Ishikawa (cell line): Measurements from ENCODE around the gene ZNF273.

Experiments
- CEBPB ChIP-seq: IDR thresholded peaks from 2 replicates; pipeline ENCODE4 v1.6.1; 2012
- CREB1 ChIP-seq: IDR thresholded peaks from 2 replicates; pipeline ENCODE4 v1.6.1; 2012; ENCODE audit warnings: low read depth
- EGR1 ChIP-seq: IDR thresholded peaks from 2 replicates; pipeline ENCODE4 v1.6.1; 2012
- EP300 ChIP-seq: IDR thresholded peaks from 2 replicates; pipeline ENCODE4 v1.6.1; 2012; ENCODE audit warnings: borderline replicate concordance
- FOXM1 ChIP-seq: IDR thresholded peaks from 2 replicates; pipeline ENCODE4 v1.6.1; 2012; ENCODE audit warnings: low read depth, borderline replicate concordance
- NFIC ChIP-seq: IDR thresholded peaks from 2 replicates; pipeline ENCODE4 v1.6.1; 2012
- RAD21 ChIP-seq: IDR thresholded peaks from 2 replicates; pipeline ENCODE4 v1.6.1; 2012; ENCODE audit warnings: low read depth
- REST ChIP-seq: IDR thresholded peaks from 2 replicates; pipeline ENCODE4 v1.6.1; 2012; ENCODE audit warnings: low read depth, mild to moderate bottlenecking
- TAF1 ChIP-seq: IDR thresholded peaks from 2 replicates; pipeline ENCODE4 v1.6.1; 2012; ENCODE audit warnings: low read depth, mild to moderate bottlenecking
- TCF12 ChIP-seq: IDR thresholded peaks from 2 replicates; pipeline ENCODE4 v1.6.1; 2012; ENCODE audit warnings: low read depth
- TEAD4 ChIP-seq: IDR thresholded peaks from 2 replicates; pipeline ENCODE4 v1.6.1; 2012
- USF1 ChIP-seq: IDR thresholded peaks from 2 replicates; pipeline ENCODE4 v1.6.1; 2012
- YY1 ChIP-seq: IDR thresholded peaks from 2 replicates; pipeline ENCODE4 v1.6.1; 2012; ENCODE audit warnings: low read depth
- ZBTB7A ChIP-seq: IDR thresholded peaks from 2 replicates; pipeline ENCODE4 v1.6.1; 2012; ENCODE audit warnings: low read depth
- TF ChIP-seq, protein P1 (sequence below): IDR thresholded peaks from 2 replicates; pipeline ENCODE4 v1.6.1; 2012

The ZNF273 gene

GRCh38 chr7:64871761-64872160, 31.3 kb upstream of the ZNF273 start:
- TF ChIP-seq, protein P1, sequence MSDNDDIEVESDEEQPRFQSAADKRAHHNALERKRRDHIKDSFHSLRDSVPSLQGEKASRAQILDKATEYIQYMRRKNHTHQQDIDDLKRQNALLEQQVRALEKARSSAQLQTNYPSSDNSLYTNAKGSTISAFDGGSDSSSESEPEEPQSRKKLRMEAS: no peak
- TF ChIP-seq RAD21 (no peak), EGR1 (no peak), REST (no peak), TEAD4 (no peak), TAF1 (no peak), NFIC (no peak), FOXM1 (no peak), TCF12 (no peak), CEBPB (no peak), USF1 (no peak), EP300 (no peak), CREB1 (no peak), ZBTB7A (no peak), YY1 (no peak)

GRCh38 chr7:64872351-64873154, 30.5 kb upstream of the ZNF273 start:
- no peak for TF ChIP-seq TCF12
- TF ChIP-seq ZBTB7A: no peak
- TF ChIP-seq TEAD4: no peak
- TF ChIP-seq TAF1: no peak
- TF ChIP-seq CEBPB: no peak
- no peak for TF ChIP-seq REST
- no peak for TF ChIP-seq EGR1
- no peak for TF ChIP-seq EP300
- TF ChIP-seq YY1: no peak
- TF ChIP-seq RAD21: no peak
- TF ChIP-seq CREB1: no peak
- TF ChIP-seq USF1: no peak
- no peak for TF ChIP-seq FOXM1
- TF ChIP-seq, protein P1: no peak
- no peak for TF ChIP-seq NFIC

DNA sequence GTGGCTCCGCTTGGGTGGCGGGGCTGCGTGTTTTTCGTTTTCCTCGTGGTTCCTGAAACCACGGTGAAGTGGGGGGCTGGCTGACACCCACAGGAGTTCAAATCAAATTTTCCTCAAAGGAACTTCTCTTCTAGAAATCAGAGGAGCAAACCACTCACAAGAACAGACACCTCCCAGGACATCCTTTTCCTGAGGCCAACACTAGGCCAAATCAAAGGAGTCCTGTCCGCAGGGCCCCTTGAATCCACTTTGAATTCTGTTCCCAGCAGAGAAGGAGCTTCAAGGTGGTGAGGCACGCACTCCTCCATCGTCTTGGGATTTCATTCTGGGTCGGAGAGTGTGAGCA, 29.9 kb upstream of the ZNF273 start:
- no peak for TF ChIP-seq NFIC
- no peak for TF ChIP-seq CEBPB
- TF ChIP-seq TAF1: no peak
- TF ChIP-seq EGR1: no peak
- no peak for TF ChIP-seq FOXM1
- TF ChIP-seq YY1: no peak
- no peak for TF ChIP-seq TEAD4
- no peak for TF ChIP-seq RAD21
- no peak for TF ChIP-seq CREB1
- TF ChIP-seq REST: no peak
- TF ChIP-seq EP300: no peak
- TF ChIP-seq USF1: no peak
- TF ChIP-seq, protein P1: no peak
- TF ChIP-seq ZBTB7A: no peak
- TF ChIP-seq TCF12: no peak
